PFSK-1 (cell line): ENCODE results near the gene SHROOM1.

Experiments
- FOXP2 ChIP-seq: optimal IDR thresholded peaks from 2 replicates; pipeline ENCODE3; 2011; ENCODE audit warnings: borderline replicate concordance, control low read depth, inconsistent platforms; ENCODE audit not compliant: insufficient read depth; ENCODE audit errors: extremely low read length, extremely low read depth
- POLR2AphosphoS5 ChIP-seq: IDR thresholded peaks from 2 replicates; pipeline ENCODE4 v1.6.1; 2012; ENCODE audit warnings: low read depth, mild to moderate bottlenecking, control low read depth, low read length, moderate library complexity
- REST ChIP-seq, 2 experiments: IDR thresholded peaks; 2 replicates each; pipeline versions ENCODE4 v1.6.1 to v1.8.0; 2011 to 2012; ENCODE audit warnings: low read depth in 2 of 2, low read length in 2 of 2, control low read depth in 1 of 2, inconsistent platforms in 1 of 2, mild to moderate bottlenecking in 1 of 2, moderate library complexity in 1 of 2; ENCODE audit not compliant: insufficient read depth in 1 of 2
- SIN3A ChIP-seq: IDR thresholded peaks from 2 replicates; pipeline ENCODE4 v1.6.1; 2012; ENCODE audit warnings: mild to moderate bottlenecking, low read length, moderate library complexity, borderline replicate concordance; ENCODE audit not compliant: insufficient read depth
- TAF1 ChIP-seq: IDR thresholded peaks from 2 replicates; pipeline ENCODE4 v1.6.1; 2012; ENCODE audit warnings: low read length, control low read depth, borderline replicate concordance; ENCODE audit not compliant: insufficient read depth

The SHROOM1 gene

GRCh38 chr5:132849347-132849746, 18.9 kb upstream of the SHROOM1 start:
- TF ChIP-seq REST (IDR thresholded peaks at IDR 0.05; ENCODE audit: insufficient read depth in 1 of 2, low read depth in 2 of 2, low read length in 2 of 2): no peak
- TF ChIP-seq FOXP2: no peak
- no peak for TF ChIP-seq TAF1
- TF ChIP-seq SIN3A: no peak
- no peak for TF ChIP-seq POLR2AphosphoS5

DNA sequence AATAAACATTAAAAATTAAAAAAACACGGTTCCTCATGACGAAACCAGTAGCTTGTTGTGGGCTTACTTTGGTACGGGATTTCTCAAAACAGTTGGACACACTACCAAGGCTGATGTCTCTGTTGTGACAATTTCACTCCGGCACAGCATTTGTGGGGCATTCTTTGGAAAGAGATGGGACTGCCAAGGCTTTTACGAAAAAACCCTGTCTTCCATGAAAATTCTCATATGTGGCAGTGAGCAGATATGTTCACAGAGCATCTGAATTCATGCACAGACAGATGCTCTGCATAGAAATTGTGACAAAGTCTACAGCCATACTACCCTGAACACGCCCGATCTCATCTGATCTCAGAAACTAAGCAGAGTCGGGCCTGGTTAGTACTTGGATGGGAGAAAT, 17.8 kb upstream of the SHROOM1 start:
- TF ChIP-seq POLR2AphosphoS5: no peak
- TF ChIP-seq REST (IDR thresholded peaks at IDR 0.05; ENCODE audit: insufficient read depth in 1 of 2, low read depth in 2 of 2, low read length in 2 of 2): no peak
- no peak for TF ChIP-seq SIN3A
- no peak for TF ChIP-seq TAF1
- no peak for TF ChIP-seq FOXP2

GRCh38 chr5:132841305-132841704, 10.9 kb upstream of the SHROOM1 start:
- TF ChIP-seq TAF1 (no peak), FOXP2 (no peak), POLR2AphosphoS5 (no peak), SIN3A (no peak), REST (IDR thresholded peaks at IDR 0.05; ENCODE audit: insufficient read depth in 1 of 2, low read depth in 2 of 2, low read length in 2 of 2) (no peak)

GRCh38 chr5:132840896-132841295, 10.4 kb upstream of the SHROOM1 start:
- TF ChIP-seq FOXP2: no peak
- no peak for TF ChIP-seq REST (IDR thresholded peaks at IDR 0.05; ENCODE audit: insufficient read depth in 1 of 2, low read depth in 2 of 2, low read length in 2 of 2)
- TF ChIP-seq POLR2AphosphoS5: no peak

GRCh38 chr5:132840313-132840712, 9.9 kb upstream of the SHROOM1 start:
- no peak for TF ChIP-seq FOXP2
- TF ChIP-seq TAF1: no peak
- TF ChIP-seq POLR2AphosphoS5: no peak
- no peak for TF ChIP-seq REST (IDR thresholded peaks at IDR 0.05; ENCODE audit: insufficient read depth in 1 of 2, low read depth in 2 of 2, low read length in 2 of 2)
- no peak for TF ChIP-seq SIN3A
